LNCAP (cell line): Measurements from ENCODE around the gene TNNT1.

Source experiments
- TF ChIP-seq, protein P1 (sequence below): fragments of 450-650 bp; IDR thresholded peaks from 2 replicates; pipeline ENCODE4 v1.5.1; 2017; ENCODE audit warnings: mild to moderate bottlenecking

Gene TNNT1

GRCh38 chr19:55113570-55114039, 35.4 kb downstream of the TNNT1 start:
- TF ChIP-seq, protein P1, sequence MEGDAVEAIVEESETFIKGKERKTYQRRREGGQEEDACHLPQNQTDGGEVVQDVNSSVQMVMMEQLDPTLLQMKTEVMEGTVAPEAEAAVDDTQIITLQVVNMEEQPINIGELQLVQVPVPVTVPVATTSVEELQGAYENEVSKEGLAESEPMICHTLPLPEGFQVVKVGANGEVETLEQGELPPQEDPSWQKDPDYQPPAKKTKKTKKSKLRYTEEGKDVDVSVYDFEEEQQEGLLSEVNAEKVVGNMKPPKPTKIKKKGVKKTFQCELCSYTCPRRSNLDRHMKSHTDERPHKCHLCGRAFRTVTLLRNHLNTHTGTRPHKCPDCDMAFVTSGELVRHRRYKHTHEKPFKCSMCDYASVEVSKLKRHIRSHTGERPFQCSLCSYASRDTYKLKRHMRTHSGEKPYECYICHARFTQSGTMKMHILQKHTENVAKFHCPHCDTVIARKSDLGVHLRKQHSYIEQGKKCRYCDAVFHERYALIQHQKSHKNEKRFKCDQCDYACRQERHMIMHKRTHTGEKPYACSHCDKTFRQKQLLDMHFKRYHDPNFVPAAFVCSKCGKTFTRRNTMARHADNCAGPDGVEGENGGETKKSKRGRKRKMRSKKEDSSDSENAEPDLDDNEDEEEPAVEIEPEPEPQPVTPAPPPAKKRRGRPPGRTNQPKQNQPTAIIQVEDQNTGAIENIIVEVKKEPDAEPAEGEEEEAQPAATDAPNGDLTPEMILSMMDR: no peak

DNA sequence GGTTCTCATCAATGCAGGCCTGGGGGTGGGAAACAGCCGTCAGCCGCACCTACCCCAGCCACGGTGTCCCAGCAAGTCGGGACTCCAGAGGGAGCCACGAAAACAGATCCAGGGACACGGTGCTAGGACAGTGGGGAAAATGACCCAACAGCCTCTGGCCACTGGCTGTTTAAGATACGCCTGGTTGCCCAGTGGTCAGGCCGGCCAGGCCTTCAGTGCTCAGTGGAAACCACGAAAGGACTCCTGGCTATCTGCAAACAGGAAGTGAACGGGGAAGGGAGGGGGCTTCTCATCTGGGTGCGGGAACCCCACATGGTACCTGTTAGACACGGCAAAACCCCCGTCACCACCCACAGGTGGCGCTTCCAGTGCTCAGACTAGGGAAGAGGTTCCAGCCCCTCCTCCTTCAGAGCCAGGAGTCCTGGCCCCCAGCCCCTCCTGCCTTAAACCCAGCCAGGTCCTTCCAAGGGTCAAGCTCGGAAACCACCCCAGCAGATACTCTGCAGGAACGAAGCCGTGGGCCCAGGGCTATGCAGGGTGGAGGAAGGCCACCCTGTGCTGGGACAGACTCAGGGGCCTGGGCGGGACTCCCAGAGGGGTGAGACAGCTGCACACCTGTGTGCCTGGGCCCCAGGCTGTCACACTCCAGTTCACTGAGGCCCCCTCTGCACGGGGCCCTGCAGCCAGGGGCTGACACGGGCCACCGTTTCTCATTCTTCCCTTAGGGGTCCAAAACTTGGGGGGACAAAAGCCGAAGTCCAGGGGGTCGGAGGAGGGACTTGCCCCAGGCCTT, 36.0 kb downstream of the TNNT1 start:
- TF ChIP-seq, protein P1: no peak

GRCh38 chr19:55112246-55112776, 36.7 kb downstream of the TNNT1 start:
- TF ChIP-seq, protein P1: no peak

- TF ChIP-seq, protein P1: no peak
These were observed 37.7 kb downstream of the TNNT1 start for GRCh38 chr19:55111238-55111831.

DNA sequence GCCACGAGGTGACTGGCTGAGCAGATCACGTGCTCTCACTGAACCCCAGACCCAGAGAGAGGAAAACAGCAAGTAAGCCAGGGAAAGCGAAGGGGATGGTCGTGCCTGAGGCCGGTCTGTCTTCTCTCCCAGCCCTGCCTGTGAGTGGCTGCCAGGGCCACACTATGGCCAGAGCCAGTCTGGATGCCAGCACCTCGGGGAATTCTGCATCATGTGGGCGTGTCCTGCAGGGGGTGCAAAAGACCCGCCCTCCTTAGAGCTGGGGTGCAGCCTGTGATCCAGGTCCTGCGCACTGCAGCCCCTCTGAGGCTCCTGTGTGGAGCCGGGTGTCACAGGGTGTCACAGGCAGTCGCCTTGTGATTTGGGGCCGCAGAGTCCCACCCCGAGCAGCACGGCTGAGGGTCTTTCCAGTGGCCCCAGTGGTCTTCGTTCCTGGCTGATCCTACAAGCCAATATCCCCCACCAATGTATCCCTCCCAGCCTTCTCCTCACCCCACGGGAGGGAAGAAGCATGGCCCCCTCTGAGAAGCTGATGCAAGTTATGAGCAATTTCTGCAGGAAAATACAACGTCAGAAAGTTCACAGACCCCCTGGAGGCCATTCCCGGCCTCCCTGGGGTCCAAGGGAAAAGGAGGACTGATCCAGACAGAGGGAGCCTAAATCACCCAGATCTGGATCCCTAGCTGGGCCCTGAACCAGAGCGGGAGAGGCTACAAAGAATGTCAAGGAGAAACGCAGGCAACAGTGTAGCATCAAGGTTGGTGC, 39.3 kb downstream of the TNNT1 start:
- TF ChIP-seq, protein P1: no peak

- TF ChIP-seq, protein P1: no peak
These were observed 42.4 kb downstream of the TNNT1 start for GRCh38 chr19:55106591-55106990.

DNA sequence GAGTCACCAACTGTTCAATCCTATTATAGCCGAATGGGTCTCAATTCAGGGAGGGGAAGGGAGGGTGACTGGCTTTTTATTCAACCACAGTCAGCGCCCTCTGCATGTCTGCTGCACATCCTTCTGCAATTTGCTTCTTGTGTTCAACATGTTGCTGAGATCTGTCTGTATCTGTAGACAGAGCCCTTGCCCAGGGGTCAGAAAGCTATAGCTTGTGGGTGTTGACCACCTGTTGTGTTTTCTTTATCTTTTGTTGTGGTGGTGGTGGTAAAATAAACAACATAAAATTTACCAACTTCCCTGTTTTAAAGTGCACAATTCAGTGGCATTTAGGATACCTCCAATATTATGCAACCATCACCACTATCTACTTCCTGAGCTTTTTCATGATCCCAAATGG, 43.8 kb downstream of the TNNT1 start:
- TF ChIP-seq, protein P1: no peak
